Measurements from ENCODE around the gene USP31. TPM values are rescaled to one million over a fixed set of nuclear protein-coding genes. Genes with fewer than 3 reads are reported as not detected.

USP31 gene
- total and polyA plus RNA-seq, 2 of the 13 experiments (the other 11 are each of a cell fraction or from before 2014, with no cell fraction given), result 22.5 to 23.3 TPM

DNA sequence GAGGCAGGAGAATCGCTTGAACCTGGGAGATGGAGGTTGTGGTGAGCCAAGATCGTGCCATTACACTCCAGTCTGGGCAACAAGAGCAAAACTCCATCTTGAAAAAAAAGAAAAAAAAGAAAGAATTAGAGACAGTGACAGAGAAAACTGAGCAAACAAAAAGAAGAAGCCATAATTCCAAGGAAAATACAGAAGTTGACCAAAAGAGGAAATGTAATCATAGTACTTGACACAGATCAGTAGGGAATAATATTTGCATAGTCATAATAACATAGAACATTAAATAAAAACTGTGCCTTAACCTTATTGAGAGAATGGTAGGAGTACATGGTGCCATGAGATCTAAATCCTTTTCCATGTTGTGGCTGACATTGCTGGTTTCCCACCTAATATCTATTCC, 14.7 kb upstream of the USP31 start:
- Histone ChIP-seq H3K9me3 (ENCODE audit: low read length) (no peaks in the 10 kb centered on the region), H3K4me2 (ENCODE audit: low read depth, low read length) (no peak overlapping the region), H3K4me3 (replicated peaks in 1 of 3; ENCODE audit: insufficient read depth in 1 of 3, low read depth in 2 of 3, low read length in 3 of 3) (no peak overlapping the region), H3K36me3 (replicated peaks in 1 of 2; ENCODE audit: control insufficient read depth in 1 of 2, insufficient read depth in 2 of 2, low read length in 2 of 2) (no peaks in the 10 kb centered on the region), H3K9ac (ENCODE audit: insufficient read depth, low read depth, low read length) (no peak overlapping the region), H3K79me2 (ENCODE audit: insufficient read depth, low read length) (no peaks in the 10 kb centered on the region), H3K27me3 (ENCODE audit: control insufficient read depth in 1 of 2, insufficient read depth in 2 of 2, low read length in 2 of 2) (no peaks in the 10 kb centered on the region; a peak in 1 of 5 replicates), H3K4me1 (ENCODE audit: insufficient read depth, low read length) (no peaks in the 10 kb centered on the region), H3K27ac (ENCODE audit: extremely low read length, insufficient read depth, low read length) (no peak overlapping the region), H4K20me1 (ENCODE audit: insufficient read depth, low read length) (no peaks in the 10 kb centered on the region), H2AFZ (ENCODE audit: low read length) (no peak overlapping the region)
- BruUV-seq (replicated peaks), result no TSS peak
- 13% methylated on average over 2 of the region's 2 CpGs for WGBS (ENCODE audit: low lambda C conversion rate)
- CTCF ChIA-PET (ENCODE audit: low intra/inter-chr PET ratio, low total read pairs), result no interaction called here
- no peak for FAIRE-seq
- in situ Hi-C loops (cut with HindIII; ENCODE audit: extremely low pct_ligation_motif_present, low pct_unique_long_range_greater_than_20kb), result no loop called here
- DNase-seq (ENCODE audit: low spot score), result no peak
- POLR2A ChIA-PET, result no interaction called here
- no peak for ATAC-seq
- intact Hi-C loops (cut with micrococcal nuclease; ENCODE audit: unreplicated experiment), result no loop called here
- TF ChIP-seq ZSCAN30 (CRISPR knock-in tag; IDR thresholded peaks at IDR 0.05) (no peak), ESRRA (CRISPR knock-in tag; IDR thresholded peaks at IDR 0.05; ENCODE audit: low read depth) (no peak), ZNF563 (CRISPR knock-in tag; IDR thresholded peaks at IDR 0.05) (no peak), PHF20 (CRISPR knock-in tag; IDR thresholded peaks at IDR 0.05) (no peak), ZSCAN29 (CRISPR knock-in tag; conservative IDR thresholded peaks at IDR 0.05) (no peak)
- TF ChIP-seq, protein P1, sequence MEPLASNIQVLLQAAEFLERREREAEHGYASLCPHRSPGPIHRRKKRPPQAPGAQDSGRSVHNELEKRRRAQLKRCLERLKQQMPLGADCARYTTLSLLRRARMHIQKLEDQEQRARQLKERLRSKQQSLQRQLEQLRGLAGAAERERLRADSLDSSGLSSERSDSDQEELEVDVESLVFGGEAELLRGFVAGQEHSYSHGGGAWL (CRISPR knock-in tag; IDR thresholded peaks at IDR 0.05), result no peak
- TF ChIP-seq, protein P2, sequence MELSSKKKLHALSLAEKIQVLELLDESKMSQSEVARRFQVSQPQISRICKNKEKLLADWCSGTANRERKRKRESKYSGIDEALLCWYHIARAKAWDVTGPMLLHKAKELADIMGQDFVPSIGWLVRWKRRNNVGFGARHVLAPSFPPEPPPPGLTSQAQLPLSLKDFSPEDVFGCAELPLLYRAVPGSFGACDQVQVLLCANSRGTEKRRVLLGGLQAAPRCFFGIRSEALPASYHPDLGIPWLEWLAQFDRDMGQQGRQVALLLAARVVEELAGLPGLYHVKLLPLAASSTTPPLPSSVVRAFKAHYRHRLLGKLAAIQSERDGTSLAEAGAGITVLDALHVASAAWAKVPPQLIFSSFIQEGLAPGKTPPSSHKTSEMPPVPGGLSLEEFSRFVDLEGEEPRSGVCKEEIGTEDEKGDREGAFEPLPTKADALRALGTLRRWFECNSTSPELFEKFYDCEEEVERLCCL (CRISPR knock-in tag; IDR thresholded peaks at IDR 0.05; ENCODE audit: borderline replicate concordance), result no peak

- H3K27me3 ChIP-seq (ENCODE audit: control insufficient read depth in 1 of 2, insufficient read depth in 2 of 2, low read length in 2 of 2), result peaks cover 2 to 10% of the 10 kb centered on the region in 2 experiments; a peak in 2 of 5 replicates
- intact Hi-C loops (cut with micrococcal nuclease; ENCODE audit: unreplicated experiment), result no loop called here
- BruUV-seq (replicated peaks), result no TSS peak
- no peaks in the 10 kb centered on the region; the same call in 1 of the 2 replicates for H3K4me1 ChIP-seq (ENCODE audit: insufficient read depth, low read length)
- ChIA-PET CTCF (ENCODE audit: low intra/inter-chr PET ratio, low total read pairs) (no interaction called here), POLR2A (interaction anchor here (1.7 kb wide), 1 partner anchor 12 kb away, joined by 5 read pairs; the partner anchor contains the start of gene USP31)
- DNase-seq (ENCODE audit: low spot score) (no peak), ATAC-seq (no peak), FAIRE-seq (no peak)
- no peaks in the 10 kb centered on the region for H4K20me1 ChIP-seq (ENCODE audit: insufficient read depth, low read length)
- in situ Hi-C loops (cut with HindIII; ENCODE audit: extremely low pct_ligation_motif_present, low pct_unique_long_range_greater_than_20kb), result no loop called here
- H3K4me2 ChIP-seq (ENCODE audit: low read depth, low read length), result no peak overlapping the region
- no peaks in the 10 kb centered on the region for H3K9me3 ChIP-seq (ENCODE audit: low read length)
- H2AFZ ChIP-seq (ENCODE audit: low read length), result no peak overlapping the region
- H3K36me3 ChIP-seq (replicated peaks in 1 of 2; ENCODE audit: control insufficient read depth in 1 of 2, insufficient read depth in 2 of 2, low read length in 2 of 2), result no peaks in the 10 kb centered on the region
- WGBS (ENCODE audit: low lambda C conversion rate), result 18% methylated on average over 3 of the region's 3 CpGs
- H3K27ac ChIP-seq (ENCODE audit: extremely low read length, insufficient read depth, low read length), result no peak overlapping the region
- no peak overlapping the region for H3K4me3 ChIP-seq (replicated peaks in 1 of 3; ENCODE audit: insufficient read depth in 1 of 3, low read depth in 2 of 3, low read length in 3 of 3)
- H3K9ac ChIP-seq (ENCODE audit: insufficient read depth, low read depth, low read length), result no peak overlapping the region
- H3K79me2 ChIP-seq (ENCODE audit: insufficient read depth, low read length), result no peaks in the 10 kb centered on the region
- TF ChIP-seq, protein P3, sequence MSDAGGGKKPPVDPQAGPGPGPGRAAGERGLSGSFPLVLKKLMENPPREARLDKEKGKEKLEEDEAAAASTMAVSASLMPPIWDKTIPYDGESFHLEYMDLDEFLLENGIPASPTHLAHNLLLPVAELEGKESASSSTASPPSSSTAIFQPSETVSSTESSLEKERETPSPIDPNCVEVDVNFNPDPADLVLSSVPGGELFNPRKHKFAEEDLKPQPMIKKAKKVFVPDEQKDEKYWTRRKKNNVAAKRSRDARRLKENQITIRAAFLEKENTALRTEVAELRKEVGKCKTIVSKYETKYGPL (CRISPR knock-in tag; IDR thresholded peaks at IDR 0.05), result no peak
- TF ChIP-seq ZNF18 (CRISPR knock-in tag; IDR thresholded peaks at IDR 0.05; ENCODE audit: insufficient replicate concordance), result no peak
- no peak for TF ChIP-seq ZNF530 (CRISPR knock-in tag; IDR thresholded peaks at IDR 0.05; ENCODE audit: low read depth)
- no peak for TF ChIP-seq CENPBD1 (CRISPR knock-in tag; IDR thresholded peaks at IDR 0.05; ENCODE audit: borderline replicate concordance, low read depth)
- no peak for TF ChIP-seq FOXO1 (CRISPR knock-in tag; IDR thresholded peaks at IDR 0.05)
- TF ChIP-seq ARID2 (CRISPR knock-in tag; IDR thresholded peaks at IDR 0.05; ENCODE audit: borderline replicate concordance), result no peak
These were observed 11.3 kb upstream of the USP31 start for GRCh38 chr16:23160574-23160973.

Measured in HepG2 (cell line).